Epithelial cell of prostate (primary cell): ENCODE data around the gene ZNF879.
A peak's percentile ranks its signal among the peaks of the same experiment; 100 is the strongest.

ENCODE experiments used
- DNase-seq: peaks from one replicate; pipeline ENCODE4 v3.0.0-alpha.2; 2011; ENCODE audit warnings: low read depth, low spot score
- H3K27ac ChIP-seq: fragments of 450-650 bp; 2 replicates; pipeline ENCODE4 v1.5.1; 2017; ENCODE audit warnings: mild to moderate bottlenecking

ZNF879 gene

DNA sequence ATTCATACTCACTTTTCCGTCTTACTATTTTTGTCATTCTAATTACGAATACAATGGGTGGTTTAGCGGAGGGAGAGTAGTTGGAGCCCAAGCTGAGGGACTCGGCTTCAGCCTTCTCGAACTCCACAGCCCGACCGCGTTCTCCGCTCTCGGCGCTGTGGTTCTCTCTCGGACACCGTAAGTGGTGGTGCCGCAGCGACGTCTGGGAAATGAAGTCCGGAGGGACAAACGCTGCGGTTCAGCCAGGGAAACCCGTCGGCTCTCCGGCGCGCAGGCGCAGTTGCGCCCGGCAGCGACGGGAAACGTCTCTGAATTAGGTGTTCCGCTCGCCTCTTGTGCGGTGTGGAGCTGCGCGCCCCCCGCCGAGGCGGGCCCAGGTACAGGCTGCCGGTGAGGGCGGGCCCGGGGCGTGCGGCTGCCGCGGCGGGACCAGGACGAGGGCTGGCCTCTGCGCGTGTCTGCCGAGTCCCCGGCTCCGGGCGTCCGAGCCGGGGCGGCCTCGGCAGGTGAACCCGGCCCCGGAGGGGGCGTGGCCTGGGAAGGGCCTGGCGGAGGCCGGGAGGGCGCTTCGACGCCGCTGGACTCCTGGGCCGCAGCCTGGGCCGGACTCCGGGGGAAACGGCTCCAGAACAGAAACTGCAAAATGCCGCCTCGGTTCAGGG is at the start of gene ZNF879:
TSS of gene ZNF879 (plus strand) at position 277 of the 662 bp plus-strand sequence. CDS start 1,201 bp downstream, outside the sequence.
- H3K27ac ChIP-seq, result peak within 1 kb of the TSS; percentile 69

GRCh38 chr5:178981381-178981780 is 42.2 kb upstream of the ZNF879 start:
- DNase-seq, result no peak
- no peak overlapping the region for H3K27ac ChIP-seq

More for the DNA sequence above, at the start of gene ZNF879:
- DNase-seq, result peak; percentile 73

- DNase-seq, result no peak
These were observed 40.7 kb upstream of the ZNF879 start for GRCh38 chr5:178982941-178983340.

GRCh38 chr5:178983728-178984127 is 39.9 kb upstream of the ZNF879 start:
- H3K27ac ChIP-seq, result no peak overlapping the region
- DNase-seq, result no peak

More at GRCh38 chr5:178982941-178983340, 40.7 kb upstream of the ZNF879 start:
- H3K27ac ChIP-seq, result no peak overlapping the region

GRCh38 chr5:178984145-178985072 is 39.2 kb upstream of the ZNF879 start:
- H3K27ac ChIP-seq, result no peak overlapping the region
- no peak for DNase-seq

- H3K27ac ChIP-seq, result no peak overlapping the region
- no peak for DNase-seq
These were observed 37.2 kb upstream of the ZNF879 start for GRCh38 chr5:178986326-178986960.

GRCh38 chr5:178988436-178989220 is 35.0 kb upstream of the ZNF879 start:
- DNase-seq, result no peak
- H3K27ac ChIP-seq, result no peak overlapping the region

DNA sequence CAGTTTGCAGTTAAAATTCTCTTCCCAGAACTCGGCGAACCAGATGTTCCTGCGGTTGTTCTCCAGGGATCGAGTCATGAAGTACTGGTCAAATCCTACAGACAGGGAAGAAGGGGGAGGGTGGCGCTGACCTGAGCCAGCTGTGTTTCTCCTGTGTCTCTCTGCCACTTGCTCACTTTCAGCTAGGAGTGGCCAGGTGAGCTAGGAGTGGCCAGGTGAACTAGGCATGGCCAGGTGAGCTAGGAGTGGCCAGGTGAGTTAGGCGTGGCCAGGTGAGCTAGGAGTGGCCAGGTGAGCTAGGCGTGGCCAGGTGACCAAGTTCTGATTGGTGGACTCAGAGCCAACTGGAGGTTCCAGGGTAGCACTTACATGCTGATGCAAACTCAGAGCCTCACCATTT is 34.3 kb upstream of the ZNF879 start:
- H3K27ac ChIP-seq, result no peak overlapping the region
- no peak for DNase-seq

- no peak for DNase-seq
- H3K27ac ChIP-seq, result no peak overlapping the region
These were observed 33.1 kb upstream of the ZNF879 start for GRCh38 chr5:178990491-178990890.

GRCh38 chr5:178991190-178992145 is 32.1 kb upstream of the ZNF879 start:
- H3K27ac ChIP-seq, result no peak overlapping the region
- no peak for DNase-seq

- DNase-seq, result no peak
- no peak overlapping the region for H3K27ac ChIP-seq
These were observed 31.2 kb upstream of the ZNF879 start for GRCh38 chr5:178992291-178992895.

DNA sequence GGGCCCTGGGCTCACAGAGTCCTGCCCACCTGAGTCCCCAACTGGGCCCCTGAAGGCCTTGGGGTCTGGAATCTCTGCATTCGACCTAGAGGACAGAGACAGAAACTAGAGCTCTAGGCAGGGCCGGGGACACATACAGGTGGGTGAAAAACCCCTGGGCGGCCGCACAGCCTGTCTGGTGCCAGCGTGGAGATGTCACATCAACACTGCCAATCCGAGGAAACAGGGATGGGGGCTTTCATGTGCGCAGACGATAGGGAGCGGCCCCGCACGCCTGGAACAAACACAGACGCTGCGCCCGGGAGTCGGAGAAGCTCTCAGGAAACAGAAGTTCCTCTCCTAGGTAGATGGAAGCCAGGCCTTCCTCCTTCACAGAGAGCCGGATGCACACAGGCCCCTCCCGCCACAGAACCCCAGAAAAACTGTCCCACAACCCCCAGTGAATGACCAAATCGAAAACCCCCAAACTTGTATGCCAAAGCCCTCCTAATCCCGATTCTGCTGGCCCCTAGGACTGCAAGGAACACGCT is 30.3 kb upstream of the ZNF879 start:
- H3K27ac ChIP-seq, result no peak overlapping the region
- DNase-seq, result no peak

DNA sequence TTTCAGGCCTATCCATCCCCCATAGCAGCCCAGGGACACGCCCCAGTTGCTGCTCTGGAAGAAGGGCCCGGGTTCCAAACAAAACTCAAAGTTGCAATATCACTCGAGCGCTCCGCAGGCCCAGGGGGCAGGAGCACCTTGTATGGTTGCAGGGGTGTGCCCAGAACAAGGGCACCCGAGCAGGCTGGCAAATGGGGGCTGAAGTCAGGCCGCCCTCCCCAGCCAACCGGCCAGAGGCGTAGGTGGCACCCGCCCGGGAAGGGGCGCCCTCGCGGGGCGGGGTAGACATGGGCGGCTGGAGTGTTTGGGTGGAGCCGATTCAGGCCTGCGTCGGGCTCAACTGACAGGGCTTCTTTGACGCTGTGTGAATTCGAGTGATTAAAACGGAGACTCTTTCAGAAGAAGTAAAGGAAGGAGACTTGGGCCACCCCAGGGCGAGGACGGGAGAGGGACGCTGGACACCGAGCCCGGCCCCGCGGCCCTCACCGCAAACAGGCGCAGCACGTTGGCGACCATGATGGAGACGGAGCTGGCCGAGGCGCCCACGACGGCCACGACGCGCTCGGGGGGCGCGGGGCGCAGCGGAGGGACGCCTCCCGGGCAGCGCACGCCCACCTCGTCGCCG is 29.5 kb upstream of the ZNF879 start:
- H3K27ac ChIP-seq, result no peak overlapping the region
- DNase-seq, result no peak

DNA sequence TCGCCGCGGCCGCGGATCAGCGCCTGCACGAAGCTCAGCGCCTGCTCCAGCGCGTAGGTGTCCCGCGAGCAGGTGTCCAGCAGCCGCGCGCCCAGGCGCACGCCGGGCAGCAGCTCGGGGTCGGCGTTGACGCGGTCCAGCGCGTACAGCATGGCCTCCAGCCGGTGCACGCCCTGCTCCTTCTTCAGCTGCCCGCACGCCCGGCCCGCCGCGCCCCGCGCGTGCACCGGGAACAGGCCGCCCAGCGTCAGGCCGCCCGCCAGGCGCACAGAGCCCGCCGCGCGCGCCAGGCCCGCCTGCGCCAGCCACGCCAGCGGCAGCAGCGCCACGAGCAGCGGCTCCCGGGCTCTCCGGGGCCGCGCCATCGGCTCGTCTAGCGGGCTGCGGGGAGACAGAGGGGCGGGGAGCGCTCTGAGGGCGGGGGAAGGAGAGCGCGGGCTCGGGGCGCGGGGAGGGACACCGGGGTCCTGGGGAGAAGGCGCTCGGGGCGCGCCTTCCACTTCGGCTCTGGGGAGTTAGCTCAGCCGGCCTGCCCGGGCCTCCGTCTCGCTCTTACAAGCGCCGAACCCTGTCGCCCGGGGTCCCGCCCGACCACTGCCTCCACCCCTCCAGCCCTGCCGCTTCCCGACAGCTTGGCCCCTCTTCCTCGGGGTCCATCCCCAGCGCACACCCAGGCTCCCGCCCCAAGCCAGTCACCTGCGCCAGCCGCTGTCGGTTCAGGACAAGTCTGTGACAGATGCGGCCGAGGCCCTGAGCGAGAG is 28.8 kb upstream of the ZNF879 start, which contains the start of gene GRM6:
TSS of gene GRM6 (minus strand) at position 741 of the 761 bp plus-strand sequence. CDS start at position 365, 376 bp downstream.
- no peak for DNase-seq
- H3K27ac ChIP-seq, result no peak within 1 kb of the TSS

DNA sequence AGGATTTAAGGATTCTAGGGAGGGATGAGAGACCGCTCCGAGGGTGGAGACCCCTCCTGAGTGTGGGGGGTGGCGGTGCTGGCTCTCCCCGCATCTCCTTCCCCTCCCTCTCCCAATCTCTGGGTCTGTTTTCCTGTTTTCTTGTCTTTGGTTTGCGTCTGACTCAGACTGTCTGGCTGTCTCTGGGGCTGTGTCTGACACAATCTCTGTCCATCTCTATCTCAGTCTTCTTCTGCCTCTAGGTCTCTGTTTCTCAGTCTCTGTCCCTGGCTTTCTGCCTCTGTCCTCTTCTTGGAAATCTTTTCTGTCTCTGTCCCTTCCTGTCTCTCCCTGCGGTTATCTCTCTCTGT is 28.3 kb upstream of the ZNF879 start:
- DNase-seq, result no peak
- H3K27ac ChIP-seq, result no peak overlapping the region

DNA sequence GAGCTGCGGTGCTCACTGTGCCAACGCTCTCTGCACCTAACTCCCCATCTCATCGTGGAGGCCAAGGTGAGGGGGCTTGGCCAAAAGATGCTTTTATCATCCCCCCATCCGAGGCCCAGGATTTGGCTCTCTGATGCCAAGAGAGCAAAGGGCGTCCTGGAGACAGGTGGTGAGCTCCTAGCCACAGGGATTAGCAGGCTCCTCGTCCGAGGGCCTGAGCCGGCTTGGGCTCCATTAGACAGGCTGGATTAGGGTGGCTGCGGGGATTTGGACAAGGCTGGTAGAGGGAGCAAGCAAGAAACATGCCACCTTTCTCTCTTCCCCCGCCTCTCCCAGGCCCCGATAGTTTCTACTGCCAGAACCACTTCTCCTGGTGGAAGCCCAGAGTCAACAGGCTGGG is 27.4 kb upstream of the ZNF879 start:
- H3K27ac ChIP-seq, result no peak overlapping the region
- no peak for DNase-seq

GRCh38 chr5:178997191-178997590 is 26.4 kb upstream of the ZNF879 start:
- H3K27ac ChIP-seq, result no peak overlapping the region
- DNase-seq, result no peak
